B cell (primary cell): ENCODE results near the gene MGST1.

ENCODE experiments used
- EZH2 ChIP-seq: IDR thresholded peaks from 2 replicates; pipeline ENCODE4 v1.6.1; 2012; ENCODE audit warnings: borderline replicate concordance, low read depth, mild to moderate bottlenecking, moderate library complexity, low read length; ENCODE audit not compliant: insufficient read depth, poor library complexity, severe bottlenecking
- TF ChIP-seq, protein P1 (sequence below): fragments of 200-600 bp; IDR thresholded peaks from one replicate; pipeline ENCODE4 v1.8.0; 2022; ENCODE audit warnings: antibody characterized with exemption, mild to moderate bottlenecking

GRCh38 chr12:16324772-16325171 lies 22.7 kb upstream of the MGST1 start:
- TF ChIP-seq, protein P1, sequence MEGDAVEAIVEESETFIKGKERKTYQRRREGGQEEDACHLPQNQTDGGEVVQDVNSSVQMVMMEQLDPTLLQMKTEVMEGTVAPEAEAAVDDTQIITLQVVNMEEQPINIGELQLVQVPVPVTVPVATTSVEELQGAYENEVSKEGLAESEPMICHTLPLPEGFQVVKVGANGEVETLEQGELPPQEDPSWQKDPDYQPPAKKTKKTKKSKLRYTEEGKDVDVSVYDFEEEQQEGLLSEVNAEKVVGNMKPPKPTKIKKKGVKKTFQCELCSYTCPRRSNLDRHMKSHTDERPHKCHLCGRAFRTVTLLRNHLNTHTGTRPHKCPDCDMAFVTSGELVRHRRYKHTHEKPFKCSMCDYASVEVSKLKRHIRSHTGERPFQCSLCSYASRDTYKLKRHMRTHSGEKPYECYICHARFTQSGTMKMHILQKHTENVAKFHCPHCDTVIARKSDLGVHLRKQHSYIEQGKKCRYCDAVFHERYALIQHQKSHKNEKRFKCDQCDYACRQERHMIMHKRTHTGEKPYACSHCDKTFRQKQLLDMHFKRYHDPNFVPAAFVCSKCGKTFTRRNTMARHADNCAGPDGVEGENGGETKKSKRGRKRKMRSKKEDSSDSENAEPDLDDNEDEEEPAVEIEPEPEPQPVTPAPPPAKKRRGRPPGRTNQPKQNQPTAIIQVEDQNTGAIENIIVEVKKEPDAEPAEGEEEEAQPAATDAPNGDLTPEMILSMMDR, result no peak
- TF ChIP-seq EZH2, result no peak
